Bronchial epithelial cell (primary cell): Measurements from ENCODE around the gene KLHDC7B. TPM values are rescaled to one million over a fixed set of nuclear protein-coding genes. Genes with fewer than 3 reads are reported as not detected.

Experiments used
- DNase-seq: peaks from one replicate; pipeline ENCODE4 v3.0.0-alpha.2; 2010; ENCODE audit warnings: low read depth
- FAIRE-seq: peaks from 2 replicates; lab custom pipeline; 2011; peaks lifted over from hg19 to GRCh38; lab: Jason Lieb, UNC
- H3K27me3 ChIP-seq: 2 replicates; pipeline ENCODE4 v1.5.1; 2011; ENCODE audit warnings: low read length; ENCODE audit not compliant: control insufficient read depth, insufficient read depth
- H3K36me3 ChIP-seq: 2 replicates; pipeline ENCODE4 v1.5.1; 2011; ENCODE audit warnings: low read length; ENCODE audit not compliant: control insufficient read depth, insufficient read depth
- H3K4me3 ChIP-seq: 2 replicates; pipeline ENCODE4 v1.5.1; 2011; ENCODE audit warnings: mild to moderate bottlenecking, low read depth, low read length, control low read depth
- CTCF ChIP-seq: IDR thresholded peaks from 2 replicates; pipeline ENCODE4 v1.5.1; 2011; ENCODE audit warnings: mild to moderate bottlenecking, moderate library complexity, low read length, control low read depth, inconsistent platforms; ENCODE audit not compliant: insufficient read depth, severe bottlenecking
- total RNA-seq: library from RNA; depleted of rRNA; stranded (reverse); fragments of >200 nt; gene quantifications from 2 replicates; pipeline ENCODE4 v1.2.1, GENCODE V29; 2014

Gene KLHDC7B
- total RNA-seq, 1 donor from 2014 or later, result 0.26 TPM

- no peaks in the 10 kb centered on the region for H3K27me3 ChIP-seq
- FAIRE-seq (peak; percentile 18), DNase-seq (no peak)
- H3K4me3 ChIP-seq, result no peak overlapping the region
- peaks cover 23% of the 10 kb centered on the region for H3K36me3 ChIP-seq
- TF ChIP-seq CTCF, result no peak
Measured at GRCh38 chr22:50520826-50521453, 24.8 kb upstream of the KLHDC7B start.

- DNase-seq (no peak), FAIRE-seq (no peak)
- Histone ChIP-seq H3K4me3 (no peak overlapping the region), H3K27me3 (no peaks in the 10 kb centered on the region), H3K36me3 (peaks cover 19% of the 10 kb centered on the region)
- TF ChIP-seq CTCF, result no peak
Measured at GRCh38 chr22:50521710-50522109, 24.0 kb upstream of the KLHDC7B start.

GRCh38 chr22:50522208-50522805, 23.4 kb upstream of the KLHDC7B start:
- Histone ChIP-seq H3K36me3 (peaks cover 17% of the 10 kb centered on the region), H3K4me3 (no peak overlapping the region), H3K27me3 (no peaks in the 10 kb centered on the region)
- no peak for TF ChIP-seq CTCF
- FAIRE-seq, result no peak
- DNase-seq, result no peak

GRCh38 chr22:50522806-50523438, 22.8 kb upstream of the KLHDC7B start:
- Histone ChIP-seq H3K36me3 (peaks cover 14% of the 10 kb centered on the region), H3K27me3 (no peaks in the 10 kb centered on the region), H3K4me3 (no peak overlapping the region)
- FAIRE-seq (no peak), DNase-seq (no peak)
- no peak for TF ChIP-seq CTCF

- Histone ChIP-seq H3K36me3 (peaks cover 13% of the 10 kb centered on the region), H3K4me3 (no peak overlapping the region), H3K27me3 (no peaks in the 10 kb centered on the region)
- no peak for TF ChIP-seq CTCF
- DNase-seq, result no peak
- no peak for FAIRE-seq
Measured at GRCh38 chr22:50523458-50523805, 22.3 kb upstream of the KLHDC7B start.
